Adrenal gland (tissue), 5 donors: ENCODE results near the gene SPATS2.
"Not testable (repeated sequence)": the region's sequence is repeated elsewhere in the genome, so short reads cannot be mapped to it uniquely, and the experiment has no call there.

Experiments
- POLR2A ChIP-seq, 2 donors: fragments of 450-650 bp; IDR thresholded peaks; one replicate each; pipeline ENCODE4 v1.6.1; 2017; ENCODE audit warnings: antibody characterized with exemption in 2 of 2, mild to moderate bottlenecking in 2 of 2, moderate library complexity in 1 of 2
- TF ChIP-seq, protein P1 (sequence below), 6 experiments: fragments of 450-650 bp in 4 of 6; fragments of 200-600 bp in 2 of 6; sonication (generic) in 1 of 6; IDR thresholded peaks; 1 replicate in 5 of 6; 2 replicates in 1 of 6; pipeline versions ENCODE4 v1.5.1 to v1.8.0; 2016 to 2021; ENCODE audit warnings: antibody characterized with exemption in 6 of 6, mild to moderate bottlenecking in 2 of 6, moderate library complexity in 1 of 6
- donor health status: DM: no; HTN: no; CAD: no.

DNA sequence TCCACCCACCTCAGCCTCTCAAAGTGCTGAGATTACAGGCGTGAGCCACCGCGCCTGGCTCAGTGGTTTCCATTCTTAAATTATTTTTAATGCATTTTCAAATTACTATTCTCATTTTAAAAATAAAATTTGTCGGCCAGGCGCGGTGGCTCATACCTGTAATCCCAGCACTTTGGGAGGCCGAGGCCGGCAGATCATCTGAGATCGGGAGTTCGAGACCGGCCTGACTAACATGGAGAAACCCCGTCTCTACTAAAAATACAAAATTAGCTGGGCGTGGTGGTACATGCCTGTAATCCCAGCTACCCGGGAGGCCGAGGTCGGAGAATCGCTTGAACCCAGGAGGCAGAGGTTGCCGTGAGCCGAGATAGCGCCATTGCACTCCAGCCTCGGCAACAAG is 33.5 kb upstream of the SPATS2 start:
- TF ChIP-seq, protein P1, sequence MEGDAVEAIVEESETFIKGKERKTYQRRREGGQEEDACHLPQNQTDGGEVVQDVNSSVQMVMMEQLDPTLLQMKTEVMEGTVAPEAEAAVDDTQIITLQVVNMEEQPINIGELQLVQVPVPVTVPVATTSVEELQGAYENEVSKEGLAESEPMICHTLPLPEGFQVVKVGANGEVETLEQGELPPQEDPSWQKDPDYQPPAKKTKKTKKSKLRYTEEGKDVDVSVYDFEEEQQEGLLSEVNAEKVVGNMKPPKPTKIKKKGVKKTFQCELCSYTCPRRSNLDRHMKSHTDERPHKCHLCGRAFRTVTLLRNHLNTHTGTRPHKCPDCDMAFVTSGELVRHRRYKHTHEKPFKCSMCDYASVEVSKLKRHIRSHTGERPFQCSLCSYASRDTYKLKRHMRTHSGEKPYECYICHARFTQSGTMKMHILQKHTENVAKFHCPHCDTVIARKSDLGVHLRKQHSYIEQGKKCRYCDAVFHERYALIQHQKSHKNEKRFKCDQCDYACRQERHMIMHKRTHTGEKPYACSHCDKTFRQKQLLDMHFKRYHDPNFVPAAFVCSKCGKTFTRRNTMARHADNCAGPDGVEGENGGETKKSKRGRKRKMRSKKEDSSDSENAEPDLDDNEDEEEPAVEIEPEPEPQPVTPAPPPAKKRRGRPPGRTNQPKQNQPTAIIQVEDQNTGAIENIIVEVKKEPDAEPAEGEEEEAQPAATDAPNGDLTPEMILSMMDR (IDR thresholded peaks at IDR 0.05), result not testable (repeated sequence)
- TF ChIP-seq POLR2A (IDR thresholded peaks at IDR 0.05), result not testable (repeated sequence)
